ENCODE results near the gene RTF1.
"Not testable (repeated sequence)": the region's sequence is repeated elsewhere in the genome, so short reads cannot be mapped to it uniquely, and the experiment has no call there.

RTF1 gene

GRCh38 chr15:41445399-41445798 is 28.5 kb downstream of the RTF1 start:
- peaks cover 51% of the 10 kb centered on the region for H3K36me3 Mint-ChIP-seq (ENCODE audit: low read depth)
- H3K27me3 Mint-ChIP-seq (ENCODE audit: low read depth) = no peaks in the 10 kb centered on the region
- no peak for TF ChIP-seq CTCF (IDR thresholded peaks at IDR 0.05; ENCODE audit: unreplicated experiment in 3 of 3)
- H3K4me1 Mint-ChIP-seq = peaks cover 6% of the 10 kb centered on the region
- peak overlapping the region in 1 of 3 experiments; percentile 20 for H3K27ac Mint-ChIP-seq
- H3K9me3 Mint-ChIP-seq = no peaks in the 10 kb centered on the region
- H3K4me3 Mint-ChIP-seq = no peak overlapping the region

- H3K4me1 Mint-ChIP-seq = no peaks in the 10 kb centered on the region
- peaks cover 52% of the 10 kb centered on the region for H3K36me3 Mint-ChIP-seq (ENCODE audit: low read depth)
- H3K9me3 Mint-ChIP-seq = no peaks in the 10 kb centered on the region
- TF ChIP-seq CTCF (IDR thresholded peaks at IDR 0.05; ENCODE audit: unreplicated experiment in 3 of 3) = no peak
- no peak overlapping the region for H3K27ac Mint-ChIP-seq
- H3K27me3 Mint-ChIP-seq (ENCODE audit: low read depth) = no peaks in the 10 kb centered on the region
- H3K4me3 Mint-ChIP-seq = no peak overlapping the region
Measured at GRCh38 chr15:41462084-41462795, 45.3 kb downstream of the RTF1 start.

GRCh38 chr15:41464889-41465580 is 48.1 kb downstream of the RTF1 start:
- H3K27ac Mint-ChIP-seq = no peak overlapping the region
- H3K4me3 Mint-ChIP-seq = no peak overlapping the region
- peaks cover 58% of the 10 kb centered on the region for H3K36me3 Mint-ChIP-seq (ENCODE audit: low read depth)
- no peak for TF ChIP-seq CTCF (IDR thresholded peaks at IDR 0.05; ENCODE audit: unreplicated experiment in 3 of 3)
- no peaks in the 10 kb centered on the region for H3K4me1 Mint-ChIP-seq
- no peaks in the 10 kb centered on the region for H3K27me3 Mint-ChIP-seq (ENCODE audit: low read depth)
- no peaks in the 10 kb centered on the region for H3K9me3 Mint-ChIP-seq

- peak; percentile 80 to 87 (median 82) for TF ChIP-seq CTCF (IDR thresholded peaks at IDR 0.05; ENCODE audit: unreplicated experiment in 3 of 3)
- Mint-ChIP-seq H3K36me3 (ENCODE audit: low read depth) (peaks cover 65% of the 10 kb centered on the region), H3K9me3 (no peaks in the 10 kb centered on the region), H3K4me3 (no peak overlapping the region), H3K27me3 (ENCODE audit: low read depth) (no peaks in the 10 kb centered on the region), H3K4me1 (no peaks in the 10 kb centered on the region), H3K27ac (no peak overlapping the region)
Measured at GRCh38 chr15:41465822-41466421, 49.0 kb downstream of the RTF1 start.

GRCh38 chr15:41466711-41467110 is 49.8 kb downstream of the RTF1 start:
- Mint-ChIP-seq H3K4me3 (no peak overlapping the region), H3K36me3 (ENCODE audit: low read depth) (peaks cover 72% of the 10 kb centered on the region), H3K27ac (no peak overlapping the region), H3K4me1 (no peaks in the 10 kb centered on the region), H3K9me3 (no peaks in the 10 kb centered on the region), H3K27me3 (ENCODE audit: low read depth) (no peaks in the 10 kb centered on the region)
- no peak for TF ChIP-seq CTCF (IDR thresholded peaks at IDR 0.05; ENCODE audit: unreplicated experiment in 3 of 3)

GRCh38 chr15:41469644-41470043 is 52.7 kb downstream of the RTF1 start:
- not testable (repeated sequence) for H3K27me3 Mint-ChIP-seq (ENCODE audit: low read depth); H3K4me1 Mint-ChIP-seq; H3K9me3 Mint-ChIP-seq; H3K27ac Mint-ChIP-seq; H3K4me3 Mint-ChIP-seq
- H3K36me3 Mint-ChIP-seq (ENCODE audit: low read depth) = peaks cover 67% of the 10 kb centered on the region
